Type B pancreatic cell (in vitro differentiated cells): ENCODE data around the gene ARMC5. TPM values are rescaled to one million over a fixed set of nuclear protein-coding genes. Genes with fewer than 3 reads are reported as not detected.
"Not testable (repeated sequence)": the region's sequence is repeated elsewhere in the genome, so short reads cannot be mapped to it uniquely, and the experiment has no call there.

Experiments used
- DNase-seq: peaks from one replicate; pipeline ENCODE4 v3.0.0; 2021; ENCODE audit warnings: mixed read lengths; ENCODE audit not compliant: unreplicated experiment; ENCODE audit errors: extremely low spot score
- H3K27ac Mint-ChIP-seq: 2 replicates; pipeline ENCODE4 v1.8.0; 2021; ENCODE audit warnings: mild to moderate bottlenecking, mixed read lengths
- H3K27me3 Mint-ChIP-seq: 2 replicates; pipeline ENCODE4 v1.8.0; 2021; ENCODE audit warnings: mixed read lengths
- H3K36me3 Mint-ChIP-seq: 2 replicates; pipeline ENCODE4 v1.8.0; 2021; ENCODE audit warnings: mixed read lengths
- H3K4me1 Mint-ChIP-seq: one replicate; pipeline ENCODE4 v1.8.0; 2021; ENCODE audit warnings: mixed read lengths; ENCODE audit not compliant: unreplicated experiment
- H3K4me3 Mint-ChIP-seq: 2 replicates; pipeline ENCODE4 v1.8.0; 2021; ENCODE audit warnings: mild to moderate bottlenecking, mixed read lengths
- H3K9me3 Mint-ChIP-seq: 2 replicates; pipeline ENCODE4 v1.8.0; 2021; ENCODE audit warnings: mixed read lengths
- total RNA-seq: library from RNA; stranded (reverse); gene quantifications from 2 replicates; pipeline ENCODE4 v1.2.1, GENCODE V29; 2021; ENCODE audit warnings: low replicate concordance
- TF ChIP-seq, protein P1 (sequence below): fragments of 200-600 bp; sonication (generic); conservative IDR thresholded peaks from 2 replicates; pipeline ENCODE4 v1.5.0; 2021; ENCODE audit warnings: antibody characterized with exemption, mild to moderate bottlenecking

Gene ARMC5
- total RNA-seq, 1 donor from 2014 or later: 11.1 TPM

DNA sequence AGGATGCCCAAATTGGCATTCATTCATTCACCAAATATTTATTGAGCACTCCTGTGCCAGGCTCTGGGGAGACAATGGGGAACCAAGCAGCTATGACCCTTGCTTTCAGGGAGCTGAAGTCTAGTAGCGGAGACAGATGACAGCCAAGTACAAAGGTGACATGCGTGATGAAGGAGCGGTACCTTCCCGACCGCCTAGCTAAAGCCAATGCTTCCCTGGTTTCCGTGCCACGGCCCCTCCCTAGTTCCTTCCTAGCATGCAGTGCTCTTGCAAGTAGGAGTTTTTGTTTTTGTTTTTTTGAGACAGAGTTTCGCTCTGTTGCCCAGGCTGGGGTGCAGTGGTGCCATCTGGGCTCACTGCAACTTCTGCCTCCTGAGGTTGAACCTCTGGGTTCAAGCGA is 20.4 kb downstream of the ARMC5 start:
- no peak for DNase-seq
- no peak overlapping the region for H3K27ac Mint-ChIP-seq
- H3K4me1 Mint-ChIP-seq: no peaks in the 10 kb centered on the region
- H3K9me3 Mint-ChIP-seq: no peaks in the 10 kb centered on the region
- TF ChIP-seq, protein P1, sequence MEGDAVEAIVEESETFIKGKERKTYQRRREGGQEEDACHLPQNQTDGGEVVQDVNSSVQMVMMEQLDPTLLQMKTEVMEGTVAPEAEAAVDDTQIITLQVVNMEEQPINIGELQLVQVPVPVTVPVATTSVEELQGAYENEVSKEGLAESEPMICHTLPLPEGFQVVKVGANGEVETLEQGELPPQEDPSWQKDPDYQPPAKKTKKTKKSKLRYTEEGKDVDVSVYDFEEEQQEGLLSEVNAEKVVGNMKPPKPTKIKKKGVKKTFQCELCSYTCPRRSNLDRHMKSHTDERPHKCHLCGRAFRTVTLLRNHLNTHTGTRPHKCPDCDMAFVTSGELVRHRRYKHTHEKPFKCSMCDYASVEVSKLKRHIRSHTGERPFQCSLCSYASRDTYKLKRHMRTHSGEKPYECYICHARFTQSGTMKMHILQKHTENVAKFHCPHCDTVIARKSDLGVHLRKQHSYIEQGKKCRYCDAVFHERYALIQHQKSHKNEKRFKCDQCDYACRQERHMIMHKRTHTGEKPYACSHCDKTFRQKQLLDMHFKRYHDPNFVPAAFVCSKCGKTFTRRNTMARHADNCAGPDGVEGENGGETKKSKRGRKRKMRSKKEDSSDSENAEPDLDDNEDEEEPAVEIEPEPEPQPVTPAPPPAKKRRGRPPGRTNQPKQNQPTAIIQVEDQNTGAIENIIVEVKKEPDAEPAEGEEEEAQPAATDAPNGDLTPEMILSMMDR: no peak
- H3K4me3 Mint-ChIP-seq: no peak overlapping the region
- H3K36me3 Mint-ChIP-seq: no peaks in the 10 kb centered on the region
- peaks cover 54% of the 10 kb centered on the region for H3K27me3 Mint-ChIP-seq

DNA sequence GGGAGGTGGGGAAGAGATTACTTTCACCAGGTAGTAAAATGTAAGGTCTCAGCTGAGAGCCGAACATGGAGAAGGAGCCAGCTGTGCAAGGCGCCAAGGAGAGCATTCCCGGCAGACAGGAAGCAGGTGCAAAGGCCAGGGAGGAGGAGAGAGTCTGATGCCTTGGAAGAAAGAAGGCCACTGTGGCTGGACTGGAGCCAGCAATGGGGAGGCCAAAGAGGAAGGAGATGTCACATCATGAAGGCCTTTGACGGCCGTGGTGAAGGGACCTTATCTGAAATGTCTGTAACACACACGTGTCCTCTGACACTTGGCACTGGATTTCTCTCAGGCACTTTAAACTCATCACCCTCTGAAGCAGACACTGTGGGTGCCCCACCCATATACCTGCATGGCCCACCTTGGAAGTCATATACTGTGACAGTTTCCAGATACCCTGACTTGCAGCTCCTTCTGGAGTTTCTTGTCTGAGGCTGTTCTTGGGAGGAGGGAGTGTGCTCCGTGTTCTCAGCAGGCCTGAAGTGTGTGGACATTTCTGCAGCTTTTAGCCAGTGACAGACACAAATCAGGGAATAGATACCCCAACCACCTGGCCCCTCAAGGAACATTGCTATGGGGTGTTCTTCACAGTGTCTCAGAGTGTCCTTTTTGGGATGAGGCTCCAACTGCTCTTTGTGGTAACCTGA is 21.7 kb downstream of the ARMC5 start:
- Mint-ChIP-seq H3K4me1 (no peaks in the 10 kb centered on the region), H3K9me3 (no peaks in the 10 kb centered on the region), H3K27me3 (peaks cover 58% of the 10 kb centered on the region), H3K36me3 (no peaks in the 10 kb centered on the region), H3K27ac (no peak overlapping the region), H3K4me3 (no peak overlapping the region)
- DNase-seq: no peak
- TF ChIP-seq, protein P1: no peak

DNA sequence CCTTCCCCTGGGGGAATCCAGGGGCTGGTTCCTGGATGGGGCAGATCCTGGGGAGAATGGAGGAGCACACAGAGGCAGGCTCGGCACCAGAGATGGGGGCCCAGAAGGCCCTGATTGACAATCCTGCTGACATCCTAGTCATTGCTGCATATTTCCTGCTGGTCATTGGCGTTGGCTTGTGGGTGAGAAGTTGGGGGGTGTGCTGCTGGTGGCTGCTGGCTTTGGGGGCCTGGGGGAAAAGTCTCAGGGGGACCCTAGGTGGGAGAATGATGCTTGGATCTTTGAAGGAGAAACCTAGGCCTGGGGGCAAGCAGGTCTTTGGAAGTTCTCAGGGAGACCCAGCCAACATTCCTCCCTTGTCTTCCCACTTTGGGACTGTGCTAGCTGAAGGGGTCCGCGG is 23.8 kb downstream of the ARMC5 start, which contains the start of gene SLC5A2:
TSS of gene SLC5A2 (plus strand) at position 43 of the 400 bp plus-strand sequence. CDS start at position 57, 14 bp downstream.
- Mint-ChIP-seq H3K4me3 (no peak within 1 kb of the TSS), H3K4me1 (no peaks in the 10 kb centered on the region), H3K36me3 (no peaks in the 10 kb centered on the region), H3K27me3 (peaks cover 65% of the 10 kb centered on the region), H3K27ac (no peak within 1 kb of the TSS), H3K9me3 (no peaks in the 10 kb centered on the region)
- TF ChIP-seq, protein P1: no peak
- DNase-seq: no peak

DNA sequence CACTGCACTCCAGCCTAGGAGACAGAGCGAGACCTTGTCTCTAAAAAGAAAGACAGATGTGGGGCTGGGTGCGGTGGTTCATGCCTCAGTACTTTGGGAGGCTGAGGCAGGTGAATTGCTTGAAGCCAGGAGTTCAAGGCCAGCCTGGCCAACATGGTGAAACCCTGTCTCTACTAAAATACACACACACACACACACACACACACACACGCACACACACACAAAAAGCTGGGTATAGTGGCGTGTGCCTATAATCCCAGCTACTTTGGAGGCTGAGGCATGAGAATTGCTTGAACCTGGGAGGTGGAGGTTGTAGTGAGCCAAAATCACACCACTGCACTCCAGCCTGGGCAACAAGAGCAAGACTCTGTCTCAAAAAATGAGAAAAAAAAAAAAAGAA is 24.7 kb downstream of the ARMC5 start:
- not testable (repeated sequence) for H3K4me1 Mint-ChIP-seq, H3K27ac Mint-ChIP-seq, DNase-seq, H3K9me3 Mint-ChIP-seq, H3K36me3 Mint-ChIP-seq, H3K4me3 Mint-ChIP-seq
- peaks cover 64% of the 10 kb centered on the region for H3K27me3 Mint-ChIP-seq

DNA sequence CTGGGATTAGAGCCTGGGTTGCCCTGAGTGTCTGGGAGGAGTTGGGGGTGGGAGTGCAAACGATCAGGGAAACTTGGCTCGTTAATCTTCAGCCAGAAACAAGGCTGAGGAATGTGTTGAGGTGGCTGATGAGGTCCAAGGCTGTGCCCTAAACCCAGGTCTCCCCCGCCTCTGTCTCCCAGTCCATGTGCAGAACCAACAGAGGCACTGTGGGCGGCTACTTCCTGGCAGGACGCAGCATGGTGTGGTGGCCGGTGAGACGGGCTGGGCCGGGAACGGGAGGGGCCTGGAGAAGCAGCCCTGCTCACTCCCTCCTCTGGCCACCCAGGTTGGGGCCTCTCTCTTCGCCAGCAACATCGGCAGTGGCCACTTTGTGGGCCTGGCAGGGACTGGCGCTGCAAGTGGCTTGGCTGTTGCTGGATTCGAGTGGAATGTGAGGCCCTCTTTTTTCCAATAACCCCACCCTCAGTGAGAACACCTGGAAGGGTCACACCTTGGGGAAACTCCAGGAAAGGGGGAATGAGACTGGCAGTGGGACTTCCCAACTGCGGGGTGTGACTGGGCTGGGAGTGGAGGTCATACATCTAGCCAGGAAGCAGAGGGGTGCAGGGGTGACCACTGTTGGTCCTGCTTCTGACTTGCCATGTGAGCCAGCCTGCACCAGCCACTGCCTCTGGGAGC is 25.3 kb downstream of the ARMC5 start:
- no peak overlapping the region for H3K4me3 Mint-ChIP-seq
- TF ChIP-seq, protein P1: no peak
- H3K27me3 Mint-ChIP-seq: peaks cover 62% of the 10 kb centered on the region
- no peak overlapping the region for H3K27ac Mint-ChIP-seq
- peaks cover 3% of the 10 kb centered on the region for H3K36me3 Mint-ChIP-seq
- no peaks in the 10 kb centered on the region for H3K4me1 Mint-ChIP-seq
- H3K9me3 Mint-ChIP-seq: no peaks in the 10 kb centered on the region
- DNase-seq: no peak

DNA sequence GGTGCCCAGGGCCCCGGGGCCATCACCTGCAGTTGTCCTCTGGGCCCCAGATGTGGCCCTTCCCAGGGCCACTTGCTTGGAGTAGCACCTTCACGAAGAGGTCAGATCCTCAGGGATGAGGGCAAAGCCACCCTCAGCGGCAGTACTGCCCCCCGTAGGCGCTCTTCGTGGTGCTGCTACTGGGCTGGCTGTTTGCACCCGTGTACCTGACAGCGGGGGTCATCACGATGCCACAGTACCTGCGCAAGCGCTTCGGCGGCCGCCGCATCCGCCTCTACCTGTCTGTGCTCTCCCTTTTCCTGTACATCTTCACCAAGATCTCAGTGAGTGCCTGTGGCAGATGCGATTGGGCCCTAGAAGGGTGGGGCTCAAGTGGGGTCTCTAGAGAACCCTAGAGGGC is 26.3 kb downstream of the ARMC5 start:
- Mint-ChIP-seq H3K4me3 (no peak overlapping the region), H3K36me3 (peaks cover 5% of the 10 kb centered on the region), H3K27ac (no peak overlapping the region), H3K4me1 (no peaks in the 10 kb centered on the region), H3K9me3 (no peaks in the 10 kb centered on the region), H3K27me3 (peaks cover 59% of the 10 kb centered on the region)
- TF ChIP-seq, protein P1: no peak
- no peak for DNase-seq
